HG02798 (cell line): ENCODE data around the gene CELF2.
A peak's percentile ranks its signal among the peaks of the same experiment; 100 is the strongest.
"Not testable (repeated sequence)": the region's sequence is repeated elsewhere in the genome, so short reads cannot be mapped to it uniquely, and the experiment has no call there.

Experiments used
- ATAC-seq: cut with Tn5 transposase; IDR thresholded peaks from one replicate; pipeline ENCODE4 v1.9.1; 2021; ENCODE audit warnings: mild to moderate bottlenecking; ENCODE audit not compliant: unreplicated experiment, poor library complexity

The CELF2 gene

DNA sequence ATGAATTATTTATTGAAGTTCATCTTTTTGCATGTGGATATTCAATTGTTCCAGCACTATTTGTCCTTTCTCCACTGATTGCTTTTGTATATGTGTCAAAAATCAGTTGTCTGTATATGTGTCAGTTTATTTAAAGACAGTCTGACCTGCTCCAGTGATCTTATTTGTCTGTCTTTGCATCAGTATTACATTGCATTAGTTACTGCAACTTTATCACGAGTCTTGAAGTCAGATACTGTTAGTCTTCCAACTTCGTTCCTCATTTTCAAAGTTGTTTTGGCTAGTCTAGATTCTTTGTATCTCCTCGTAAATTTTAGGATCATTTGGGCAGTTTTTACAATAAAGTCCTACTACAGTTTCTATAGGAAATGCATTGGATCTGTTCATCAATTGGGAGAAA lies 166.4 kb downstream of the CELF2 start:
- no peak for ATAC-seq

GRCh38 chr10:11185128-11185665 lies 167.5 kb downstream of the CELF2 start:
- ATAC-seq = not testable (repeated sequence)

GRCh38 chr10:11186374-11186773 lies 168.7 kb downstream of the CELF2 start:
- ATAC-seq = no peak

DNA sequence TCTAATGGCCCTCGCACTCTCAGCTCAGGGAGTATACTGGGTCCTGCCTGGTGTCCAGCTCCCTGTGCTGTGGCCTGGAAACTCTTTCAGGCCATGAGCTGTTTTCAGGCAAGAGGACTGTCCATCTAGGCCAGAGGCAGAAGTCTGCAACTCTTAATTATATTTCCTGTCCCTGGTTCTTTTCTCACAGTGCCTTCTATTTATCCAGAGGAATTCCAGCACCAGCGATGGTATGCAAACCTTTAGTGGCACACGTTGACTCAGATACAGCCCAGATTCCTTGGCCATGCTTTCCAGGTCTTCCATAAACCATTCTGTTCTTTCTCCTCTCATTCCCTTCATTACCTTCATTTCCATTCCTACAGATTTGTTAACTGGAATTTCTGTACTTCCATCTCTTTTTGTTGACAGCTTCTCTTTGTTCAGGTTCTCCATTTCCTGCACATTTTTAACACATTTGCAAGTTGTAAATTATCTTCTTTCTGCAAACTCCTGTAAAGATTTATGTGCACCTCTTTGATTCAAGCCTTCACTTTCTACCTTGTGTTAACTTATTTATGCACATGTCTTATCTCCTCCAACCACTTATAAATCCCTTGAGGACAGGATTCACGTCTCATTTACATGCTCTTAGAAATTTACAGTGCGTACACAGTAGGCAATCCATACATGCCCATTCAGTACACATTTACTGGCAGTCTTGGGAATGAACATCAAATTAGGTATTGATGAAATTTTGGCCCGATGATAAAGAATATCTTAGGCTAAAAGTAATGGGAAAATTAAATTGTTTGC lies 172.1 kb downstream of the CELF2 start:
- no peak for ATAC-seq

GRCh38 chr10:11191190-11191589 lies 173.5 kb downstream of the CELF2 start:
- no peak for ATAC-seq

DNA sequence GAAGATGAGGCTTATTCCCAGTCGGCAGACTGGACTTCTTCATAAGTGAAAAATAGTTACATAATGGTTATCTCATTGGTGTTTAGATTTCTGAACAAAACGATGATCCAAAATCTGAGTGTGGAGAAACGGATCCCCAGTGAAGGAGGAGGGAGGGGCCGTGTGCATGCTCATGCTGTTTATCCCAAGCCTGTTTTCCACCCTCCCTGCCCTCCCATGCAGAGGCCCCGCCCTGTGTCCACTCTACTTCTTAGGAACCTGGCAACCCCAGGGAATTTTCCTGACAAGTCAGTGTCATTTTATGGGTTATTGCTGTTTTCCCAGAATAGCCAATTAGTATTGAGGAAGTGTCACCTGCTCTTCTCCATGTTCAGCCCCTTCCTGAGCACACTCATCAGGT lies 174.0 kb downstream of the CELF2 start:
- no peak for ATAC-seq

DNA sequence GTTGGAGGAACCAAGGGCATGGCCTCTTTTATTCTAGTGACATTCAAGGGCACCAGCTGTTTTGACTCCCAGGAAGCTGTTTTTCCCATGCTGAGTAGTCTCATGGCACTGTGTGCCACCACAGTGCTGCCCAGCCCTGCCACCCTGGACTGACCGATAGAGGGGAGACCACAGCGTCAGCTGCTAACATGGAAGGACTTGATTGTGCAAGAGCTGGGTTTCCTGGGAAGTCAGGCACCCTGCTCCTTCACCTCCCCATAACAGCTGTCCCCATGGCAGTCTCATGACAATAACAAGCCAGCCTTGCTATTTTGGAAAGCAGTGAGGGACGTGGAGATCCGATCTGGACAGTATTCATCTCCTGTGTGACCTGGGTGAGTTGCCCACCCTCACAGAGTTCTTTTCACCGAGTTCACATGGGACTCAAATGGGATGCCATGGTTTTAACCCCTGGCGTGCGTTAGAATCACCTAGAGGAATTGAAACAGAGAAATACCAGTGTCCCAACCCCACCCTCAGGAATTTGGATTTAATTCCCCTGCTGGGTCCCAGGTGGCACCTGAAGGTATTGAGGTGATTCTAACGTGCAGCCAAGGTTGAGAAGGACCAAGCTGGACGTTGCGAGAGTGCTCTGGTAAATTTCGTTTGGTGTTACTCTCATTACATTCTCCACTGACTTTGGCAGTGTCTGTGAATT lies 174.8 kb downstream of the CELF2 start:
- no peak for ATAC-seq

- ATAC-seq = no peak
These were observed 175.4 kb downstream of the CELF2 start for GRCh38 chr10:11193001-11193551.

- ATAC-seq = no peak
These were observed 177.4 kb downstream of the CELF2 start for GRCh38 chr10:11194859-11195586.

DNA sequence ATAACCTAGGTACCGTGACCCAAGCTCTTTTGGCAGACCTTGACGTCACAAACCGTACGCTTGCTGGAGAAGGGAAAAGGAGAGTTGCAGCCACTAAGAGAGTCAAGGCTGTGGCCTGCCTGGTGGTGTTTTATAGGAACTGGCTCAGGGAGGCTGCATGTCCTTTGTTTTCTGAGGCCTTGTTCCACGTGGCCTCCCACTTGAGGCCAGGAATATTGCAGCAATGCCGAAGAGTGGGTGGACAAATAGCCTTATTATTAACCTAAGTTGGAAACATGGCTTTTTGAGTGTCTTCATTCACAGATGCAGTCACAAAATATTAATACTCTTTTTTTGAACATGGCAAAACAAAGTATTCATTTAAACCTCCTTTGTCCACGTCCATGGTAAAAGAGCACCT lies 178.0 kb downstream of the CELF2 start:
- no peak for ATAC-seq

DNA sequence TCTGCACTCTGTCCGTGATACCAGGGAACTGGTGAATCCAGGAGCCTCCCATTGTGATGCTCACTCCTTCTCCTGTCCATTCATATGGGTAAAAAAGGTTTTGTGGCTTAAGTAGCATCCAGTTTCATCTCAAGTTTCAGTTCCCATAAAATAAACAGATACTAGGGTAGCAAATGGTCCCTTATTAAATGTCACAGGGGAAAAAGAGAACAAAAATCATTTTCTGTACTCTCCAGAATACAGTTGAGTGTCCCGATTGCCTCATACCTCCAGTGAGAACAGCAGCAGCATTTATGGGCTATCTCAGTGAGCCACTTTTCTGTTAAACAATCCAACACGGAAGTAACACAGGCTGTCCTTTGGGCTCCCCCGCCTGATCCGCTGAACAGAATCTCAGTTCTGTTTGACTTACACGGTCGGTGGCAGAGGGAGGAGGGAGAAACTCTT lies 179.6 kb downstream of the CELF2 start:
- peak; percentile 70 for ATAC-seq

GRCh38 chr10:11197878-11198277 lies 180.2 kb downstream of the CELF2 start:
- no peak for ATAC-seq

GRCh38 chr10:11201911-11202310 lies 184.2 kb downstream of the CELF2 start:
- ATAC-seq = no peak

- no peak for ATAC-seq
These were observed 186.8 kb downstream of the CELF2 start for GRCh38 chr10:11204351-11204942.

DNA sequence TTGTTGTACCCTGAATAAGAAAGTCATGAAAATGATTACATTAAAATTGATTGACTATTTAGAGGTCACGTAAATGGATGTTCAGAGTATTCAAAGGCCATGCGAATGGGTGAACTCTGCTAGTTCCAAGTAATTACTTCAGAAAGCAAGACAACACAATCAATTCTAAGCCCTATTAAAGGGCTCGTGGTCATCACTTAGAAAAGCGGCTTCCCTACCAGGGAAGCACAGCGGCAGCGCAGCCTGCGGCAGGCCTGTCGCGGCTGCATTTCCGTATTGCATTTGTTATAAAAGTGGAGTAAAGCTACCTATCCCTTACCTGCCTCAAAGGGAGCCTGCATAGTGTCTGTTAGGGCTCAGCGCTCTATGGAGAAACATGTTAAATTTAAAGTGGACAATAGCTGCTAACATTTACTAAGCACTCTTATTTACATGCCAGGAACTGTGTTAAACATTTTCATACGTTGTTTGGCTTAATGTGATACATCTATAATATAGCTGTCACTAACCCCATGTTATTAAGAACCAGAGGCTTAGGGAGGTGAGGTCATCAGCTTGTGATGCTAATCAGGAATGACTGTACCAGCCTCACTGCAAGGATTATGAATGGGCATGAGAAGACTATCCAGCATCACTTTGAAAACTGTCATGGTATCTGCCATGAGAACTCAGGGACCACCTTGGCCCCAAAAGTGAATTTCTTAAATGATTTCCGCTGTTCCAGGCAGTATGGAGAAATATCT lies 187.5 kb downstream of the CELF2 start:
- no peak for ATAC-seq

GRCh38 chr10:11206676-11207559 lies 189.2 kb downstream of the CELF2 start:
- no peak for ATAC-seq

DNA sequence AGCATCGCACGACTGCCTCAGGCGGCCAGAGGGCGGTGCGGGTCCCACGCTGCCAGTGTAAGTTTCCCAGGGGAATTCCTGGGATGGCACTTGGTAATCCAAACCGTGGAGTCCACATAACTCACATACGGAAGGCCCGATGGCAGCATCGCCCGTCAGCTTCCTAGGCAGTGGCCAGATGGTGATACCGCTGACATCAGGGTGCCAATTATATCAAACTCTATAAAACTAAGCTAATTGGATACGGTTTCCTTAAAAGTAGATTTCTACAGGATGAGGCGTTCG lies 189.8 kb downstream of the CELF2 start:
- ATAC-seq = no peak

GRCh38 chr10:11208243-11208642 lies 190.6 kb downstream of the CELF2 start:
- ATAC-seq = no peak
